A673 (cell line): ENCODE measurements around the gene TMEM212. TPM values are rescaled to one million over a fixed set of nuclear protein-coding genes. Genes with fewer than 3 reads are reported as not detected.

Experiments
- BruUV-seq: library from RNA; stranded (reverse); fragments of 400-500 nt; replicated peaks from 2 replicates; lab custom pipeline; 2021; lab: Mats Ljungman, UMichigan
- CTCF ChIA-PET: fragments of 300-600 bp; sonication (Branson Sonifier 250); formaldehyde crosslinking; loops from one replicate; lab custom pipeline; 2022; ENCODE audit warnings: antibody characterized with exemption; lab: Charles Lee
- POLR2A ChIA-PET: fragments of 300-600 bp; sonication (Branson Sonifier 250); formaldehyde crosslinking; loops from one replicate; lab custom pipeline; 2022; ENCODE audit warnings: antibody characterized with exemption; ENCODE audit not compliant: low non-redundant PET; lab: Charles Lee
- DNase-seq: peaks from one replicate; pipeline ENCODE4 v3.0.0-alpha.2; 2015; ENCODE audit warnings: low spot score
- H3K27ac ChIP-seq: fragments of 200-600 bp; sonication (generic); 2 replicates; pipeline ENCODE4 v1.5.1; 2016; ENCODE audit warnings: mixed run types, low read depth, mild to moderate bottlenecking, mixed read lengths, antibody characterized with exemption, low read length; ENCODE audit not compliant: poor library complexity, severe bottlenecking
- H3K27me3 ChIP-seq: fragments of 200-600 bp; sonication (generic); replicated peaks from 2 replicates; pipeline ENCODE4 v1.6.1; 2017; ENCODE audit warnings: mixed run types, low read depth, mild to moderate bottlenecking, mixed read lengths, antibody characterized with exemption, low read length; ENCODE audit not compliant: insufficient read depth, poor library complexity
- H3K36me3 ChIP-seq: fragments of 200-600 bp; sonication (generic); 2 replicates; pipeline ENCODE4 v1.6.1; 2016; ENCODE audit warnings: mixed run types, mild to moderate bottlenecking, mixed read lengths, antibody characterized with exemption, low read length; ENCODE audit not compliant: insufficient read depth, poor library complexity, severe bottlenecking
- H3K4me1 ChIP-seq: fragments of 200-600 bp; sonication (generic); 2 replicates; pipeline ENCODE4 v1.6.1; 2017; ENCODE audit warnings: mixed run types, mild to moderate bottlenecking, mixed read lengths, antibody characterized with exemption, low read length; ENCODE audit not compliant: insufficient read depth, poor library complexity, severe bottlenecking
- H3K4me3 ChIP-seq: fragments of 200-600 bp; sonication (generic); 2 replicates; pipeline ENCODE4 v1.5.1; 2016; ENCODE audit warnings: low read depth, mixed run types, mild to moderate bottlenecking, mixed read lengths, low read length; ENCODE audit not compliant: poor library complexity, severe bottlenecking
- H3K9me3 ChIP-seq: fragments of 200-600 bp; sonication (generic); 2 replicates; pipeline ENCODE4 v1.6.1; 2016; ENCODE audit warnings: mixed run types, low read depth, mild to moderate bottlenecking, mixed read lengths, antibody characterized with exemption, low read length; ENCODE audit not compliant: poor library complexity, severe bottlenecking
- EZH2 ChIP-seq: fragments of 200-600 bp; sonication (generic); IDR thresholded peaks from 2 replicates; pipeline ENCODE4 v1.6.1; 2017; ENCODE audit warnings: borderline replicate concordance, low read depth, mild to moderate bottlenecking, mixed read lengths, antibody characterized with exemption, low read length; ENCODE audit not compliant: poor library complexity, severe bottlenecking
- intact Hi-C: fragments of 100-400 bp; cut with micrococcal nuclease; formaldehyde crosslinking; loops from one replicate; pipeline ENCODE4 v1.10.0; 2022; ENCODE audit not compliant: unreplicated experiment
- total RNA-seq: library from RNA; stranded (reverse); gene quantifications from 2 replicates; pipeline ENCODE4 v1.2.3, GENCODE V29; 2021
- TF ChIP-seq, protein P1 (sequence below): fragments of 300-800, 200-600 bp; sonication (generic); conservative IDR thresholded peaks from 2 replicates; pipeline ENCODE4 v1.5.1; 2017; ENCODE audit warnings: low read depth, mild to moderate bottlenecking, antibody characterized with exemption, low read length, moderate library complexity, mixed read lengths

Gene TMEM212
- total RNA-seq, 1 experiment from 2014 or later = not detected

- no TSS peak for BruUV-seq
- Histone ChIP-seq H3K4me1 (no peaks in the 10 kb centered on the region), H3K27me3 (no peaks in the 10 kb centered on the region), H3K27ac (no peak overlapping the region), H3K9me3 (no peaks in the 10 kb centered on the region), H3K36me3 (no peaks in the 10 kb centered on the region), H3K4me3 (no peak overlapping the region)
- ChIA-PET POLR2A (no interaction called here), CTCF (no interaction called here)
- DNase-seq = no peak
- intact Hi-C loops = no loop called here
- TF ChIP-seq, protein P1, sequence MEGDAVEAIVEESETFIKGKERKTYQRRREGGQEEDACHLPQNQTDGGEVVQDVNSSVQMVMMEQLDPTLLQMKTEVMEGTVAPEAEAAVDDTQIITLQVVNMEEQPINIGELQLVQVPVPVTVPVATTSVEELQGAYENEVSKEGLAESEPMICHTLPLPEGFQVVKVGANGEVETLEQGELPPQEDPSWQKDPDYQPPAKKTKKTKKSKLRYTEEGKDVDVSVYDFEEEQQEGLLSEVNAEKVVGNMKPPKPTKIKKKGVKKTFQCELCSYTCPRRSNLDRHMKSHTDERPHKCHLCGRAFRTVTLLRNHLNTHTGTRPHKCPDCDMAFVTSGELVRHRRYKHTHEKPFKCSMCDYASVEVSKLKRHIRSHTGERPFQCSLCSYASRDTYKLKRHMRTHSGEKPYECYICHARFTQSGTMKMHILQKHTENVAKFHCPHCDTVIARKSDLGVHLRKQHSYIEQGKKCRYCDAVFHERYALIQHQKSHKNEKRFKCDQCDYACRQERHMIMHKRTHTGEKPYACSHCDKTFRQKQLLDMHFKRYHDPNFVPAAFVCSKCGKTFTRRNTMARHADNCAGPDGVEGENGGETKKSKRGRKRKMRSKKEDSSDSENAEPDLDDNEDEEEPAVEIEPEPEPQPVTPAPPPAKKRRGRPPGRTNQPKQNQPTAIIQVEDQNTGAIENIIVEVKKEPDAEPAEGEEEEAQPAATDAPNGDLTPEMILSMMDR = no peak
- TF ChIP-seq EZH2 = no peak
These were observed 7.5 kb upstream of the TMEM212 start for GRCh38 chr3:171835613-171836012.

GRCh38 chr3:171836855-171837254 is 6.3 kb upstream of the TMEM212 start:
- no TSS peak for BruUV-seq
- H3K4me3 ChIP-seq = no peak overlapping the region
- H3K27ac ChIP-seq = no peak overlapping the region
- no peak for DNase-seq
- H3K36me3 ChIP-seq = no peaks in the 10 kb centered on the region
- CTCF ChIA-PET = no interaction called here
- no peaks in the 10 kb centered on the region for H3K9me3 ChIP-seq
- POLR2A ChIA-PET = no interaction called here
- no peak for TF ChIP-seq EZH2
- TF ChIP-seq, protein P1 = no peak
- intact Hi-C loops = no loop called here
- no peaks in the 10 kb centered on the region for H3K27me3 ChIP-seq
- no peaks in the 10 kb centered on the region for H3K4me1 ChIP-seq

DNA sequence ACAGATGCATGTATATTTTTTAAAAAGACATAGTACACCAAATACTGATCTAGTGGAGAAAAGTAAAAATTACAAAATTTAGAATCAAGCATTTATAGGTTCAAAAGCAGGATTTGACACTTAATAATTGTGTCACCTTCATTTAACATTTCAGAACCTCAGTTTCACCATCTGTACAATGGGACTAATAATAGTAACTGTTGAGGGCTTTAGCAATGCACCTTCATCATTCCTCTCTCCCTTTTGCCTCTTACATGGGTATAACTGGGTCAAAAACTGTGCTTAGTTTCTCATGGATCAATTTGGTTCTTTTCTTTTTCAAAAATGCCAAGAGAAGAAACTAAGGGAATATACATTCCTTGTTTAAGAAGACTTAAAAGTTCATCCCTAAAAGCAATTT is 5.5 kb upstream of the TMEM212 start:
- POLR2A ChIA-PET = no interaction called here
- no peak for DNase-seq
- Histone ChIP-seq H3K4me3 (no peak overlapping the region), H3K9me3 (no peaks in the 10 kb centered on the region), H3K27ac (no peak overlapping the region), H3K27me3 (no peaks in the 10 kb centered on the region), H3K4me1 (no peaks in the 10 kb centered on the region), H3K36me3 (no peaks in the 10 kb centered on the region)
- BruUV-seq = no TSS peak
- intact Hi-C loops = no loop called here
- TF ChIP-seq, protein P1 = no peak
- no peak for TF ChIP-seq EZH2
- CTCF ChIA-PET = no interaction called here
